GM18517 (cell line): Measurements from ENCODE around the gene TSEN2.
"Not testable (repeated sequence)": the region's sequence is repeated elsewhere in the genome, so short reads cannot be mapped to it uniquely, and the experiment has no call there.

ENCODE experiments used
- ATAC-seq: cut with Tn5 transposase; IDR thresholded peaks from one replicate; pipeline ENCODE4 v1.9.1; 2021; ENCODE audit warnings: mild to moderate bottlenecking, moderate library complexity; ENCODE audit not compliant: unreplicated experiment

Gene TSEN2

DNA sequence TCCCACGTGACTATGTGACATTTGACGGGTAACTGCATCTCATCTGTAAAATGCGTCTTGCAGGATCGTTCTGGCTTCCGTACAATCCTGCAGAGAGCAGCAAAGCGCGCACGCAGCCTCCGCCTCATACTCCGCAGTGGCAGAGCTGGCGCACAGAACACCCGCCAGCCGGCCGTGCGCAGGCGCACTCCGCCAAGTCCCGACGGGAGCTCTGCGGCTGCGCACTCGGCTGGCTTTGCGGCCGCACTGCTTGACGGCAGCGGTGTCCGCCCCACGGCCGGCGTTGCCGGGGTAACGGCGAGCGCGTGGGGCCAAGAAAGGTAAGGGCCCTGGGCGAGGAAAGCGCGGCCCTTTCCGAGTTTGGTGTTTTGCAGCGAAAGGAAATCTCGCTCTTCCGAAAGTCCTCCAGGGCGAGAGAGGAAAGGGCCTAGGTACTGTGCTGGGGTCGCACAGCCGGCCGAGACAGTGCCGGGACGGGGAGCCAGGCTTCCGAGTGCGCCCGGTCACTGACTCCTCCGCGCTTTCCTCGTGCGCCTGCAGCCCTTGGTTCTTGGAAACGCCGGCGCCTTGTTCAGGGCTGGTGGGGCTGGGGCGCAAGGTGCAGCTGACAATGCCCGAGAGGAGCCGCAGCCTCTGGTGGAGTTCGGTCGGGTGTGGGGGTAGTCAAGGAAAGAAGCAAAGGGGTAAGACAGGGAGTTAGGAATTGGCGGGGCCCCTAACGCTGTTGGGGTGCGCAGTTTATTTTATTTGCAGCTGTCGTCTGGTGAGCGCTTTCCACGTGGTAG, at the start of gene TSEN2:
TSEN2 (plus strand) TSS at position 283 of the 785 bp plus-strand sequence. CDS start 5,321 bp downstream, outside the sequence.
- ATAC-seq, result peak; percentile 94

DNA sequence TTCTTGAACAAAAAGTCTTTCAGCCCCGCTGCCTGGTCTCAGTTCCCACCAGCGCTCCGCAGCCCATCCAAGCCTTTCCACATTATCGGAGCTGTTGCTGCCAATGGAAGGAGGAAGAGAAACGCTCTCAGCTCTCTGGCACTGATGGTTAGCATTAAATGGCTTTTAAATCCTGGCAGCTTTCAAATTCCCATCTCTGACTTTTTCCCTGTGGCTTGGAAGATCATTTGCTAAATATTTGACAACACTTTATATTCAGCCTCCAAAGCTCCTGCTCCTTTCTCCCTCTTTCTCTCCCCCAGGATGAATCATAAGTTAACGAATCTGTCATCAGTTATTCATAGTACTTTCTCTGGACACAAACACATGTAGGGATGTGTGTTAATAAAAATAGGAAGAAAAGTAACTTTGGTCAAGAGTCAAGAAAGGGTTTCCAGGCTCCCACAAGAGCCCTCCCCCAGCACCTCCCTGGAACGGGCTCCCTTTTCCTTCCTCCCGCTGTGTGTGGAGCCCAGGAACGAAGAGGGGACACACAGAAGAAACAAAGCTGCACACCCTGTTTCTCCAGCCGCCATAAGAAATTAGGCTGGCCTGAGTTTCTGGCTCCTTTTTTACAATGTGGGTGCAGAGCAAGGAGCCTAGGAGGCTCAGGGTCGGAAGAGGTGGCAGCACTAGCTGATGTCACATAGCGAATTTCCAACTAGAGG, 47.6 kb upstream of the TSEN2 start:
- ATAC-seq, result no peak

DNA sequence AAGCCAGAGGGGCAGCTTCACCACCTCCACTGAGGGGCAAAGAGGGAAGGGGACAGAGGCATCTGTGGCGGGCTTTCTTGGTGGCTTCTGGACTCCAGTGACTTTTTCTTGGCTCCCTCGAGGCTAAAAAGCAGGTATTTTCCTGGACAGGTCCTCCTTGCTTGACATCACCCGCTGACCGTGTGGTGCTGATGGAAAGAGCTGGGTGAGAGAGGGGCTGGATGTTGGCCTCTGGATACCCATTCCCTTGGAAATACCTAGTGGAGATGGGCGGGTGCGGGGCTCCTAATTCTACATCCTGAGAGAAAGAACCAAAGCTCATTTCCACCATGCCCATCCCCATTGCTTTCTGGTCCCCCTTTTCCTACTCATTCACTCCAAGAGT, 47.1 kb upstream of the TSEN2 start:
- no peak for ATAC-seq

DNA sequence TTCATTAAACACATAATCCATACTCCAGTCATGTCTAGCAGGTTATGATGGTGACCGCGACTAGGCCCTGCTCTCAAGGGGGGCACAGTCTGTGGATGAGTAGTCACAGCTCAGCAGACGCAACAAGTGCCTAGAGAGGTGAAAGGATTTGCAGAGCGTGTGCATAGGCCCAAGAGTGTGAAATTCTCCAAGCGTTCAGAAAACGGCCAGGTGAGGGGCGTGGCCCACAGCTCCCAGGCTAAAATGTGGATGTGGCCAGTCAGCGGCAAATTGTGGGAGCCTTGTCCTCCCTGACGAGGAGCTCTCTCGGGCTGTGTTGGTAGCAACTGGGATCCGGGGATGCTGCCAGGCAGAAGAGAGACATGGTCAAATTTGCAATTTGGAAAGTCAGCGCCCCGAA, 46.4 kb upstream of the TSEN2 start:
- no peak for ATAC-seq

DNA sequence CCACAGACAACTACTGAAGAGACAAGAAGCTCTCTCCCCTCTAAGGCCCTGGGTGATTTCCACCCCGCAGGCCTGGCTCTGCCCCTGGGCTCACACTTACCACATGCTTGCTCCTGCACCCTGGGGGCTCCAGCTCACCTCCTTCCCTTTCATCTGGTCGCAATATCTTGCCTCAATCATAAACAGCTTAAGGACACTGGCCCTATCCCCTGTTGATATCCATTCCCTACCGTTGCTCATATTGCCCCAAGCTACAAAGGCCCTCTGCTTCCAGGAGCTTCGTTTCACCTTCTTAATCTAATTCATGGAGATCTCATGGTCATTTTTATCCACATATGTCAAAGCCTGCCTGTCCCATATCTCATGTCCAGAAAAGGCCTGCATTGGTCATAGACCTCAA, 46.0 kb upstream of the TSEN2 start:
- ATAC-seq, result no peak

DNA sequence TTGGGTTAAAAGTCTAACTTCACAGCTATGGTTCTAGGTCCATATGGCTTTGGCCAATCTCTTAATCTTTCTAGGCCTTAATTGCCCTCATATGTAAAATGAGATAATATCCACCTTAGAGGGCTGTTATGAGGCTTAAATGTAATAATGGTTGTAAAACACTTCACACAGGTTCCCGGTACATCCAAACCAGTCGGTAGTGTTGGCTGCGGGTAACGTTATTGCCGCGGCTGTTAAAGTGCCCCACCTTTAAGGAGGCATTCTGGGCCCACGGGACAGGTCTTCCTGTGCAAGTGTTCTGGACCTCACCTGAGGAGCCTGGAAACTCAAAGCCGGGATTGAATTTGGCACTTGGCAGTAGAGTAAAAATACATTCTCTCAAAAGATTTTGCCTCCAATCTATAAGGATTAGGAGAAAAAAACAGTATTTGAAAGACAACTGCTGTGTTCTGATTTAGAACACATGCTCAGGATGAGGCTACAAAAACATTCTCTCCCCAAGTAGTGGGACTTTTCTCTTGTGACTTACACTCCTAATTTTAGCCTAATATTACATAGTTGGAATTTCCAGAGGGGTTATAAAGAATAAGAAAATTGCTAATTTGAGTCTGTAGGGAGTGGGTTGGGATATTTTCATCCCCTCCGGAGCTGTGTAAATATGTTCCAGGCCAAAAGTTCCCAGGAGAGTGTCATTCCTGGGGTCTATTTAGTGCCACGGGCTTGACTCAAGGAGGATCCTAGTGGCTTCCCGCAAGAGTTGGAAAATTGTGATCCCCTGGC, 44.9 kb upstream of the TSEN2 start:
- ATAC-seq, result no peak

DNA sequence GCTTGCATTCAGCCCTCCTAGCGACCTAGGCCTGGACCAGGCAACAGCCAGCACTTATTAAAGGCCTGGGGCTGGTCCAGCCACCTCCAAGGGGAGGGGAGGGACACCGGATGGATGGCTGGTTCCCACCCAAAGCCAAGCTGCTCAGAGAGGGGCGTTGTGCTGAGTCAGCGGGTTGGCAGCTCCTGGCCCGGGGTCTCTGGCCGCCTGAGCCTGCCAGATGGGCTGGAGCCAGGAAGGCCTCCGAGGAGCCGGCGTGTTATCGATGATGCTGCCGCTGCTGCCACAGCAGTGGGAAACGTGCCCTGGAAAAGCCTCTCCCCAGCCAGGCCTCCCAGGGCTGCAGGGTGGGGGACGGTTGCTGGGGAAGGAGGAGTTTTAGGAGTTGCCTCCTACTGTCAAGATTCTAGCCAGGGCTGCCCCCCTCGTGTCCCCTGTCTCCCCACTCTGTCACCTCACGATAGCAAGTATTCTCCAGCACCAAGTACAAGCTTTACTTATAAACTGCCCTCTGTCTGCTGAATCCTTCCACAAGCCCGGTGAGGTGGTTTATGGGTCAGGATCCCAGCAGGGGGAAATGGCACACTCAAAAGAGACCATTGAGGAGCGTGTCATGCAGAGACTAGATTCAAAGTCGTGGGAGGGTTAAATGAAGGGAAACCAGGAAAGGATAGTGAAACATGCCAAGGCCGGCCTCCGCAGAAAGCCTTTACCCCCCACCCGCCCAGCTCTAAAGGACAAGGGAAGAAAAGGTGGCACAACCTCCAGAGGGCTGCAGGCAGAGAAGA, 43.2 kb upstream of the TSEN2 start:
- no peak for ATAC-seq

DNA sequence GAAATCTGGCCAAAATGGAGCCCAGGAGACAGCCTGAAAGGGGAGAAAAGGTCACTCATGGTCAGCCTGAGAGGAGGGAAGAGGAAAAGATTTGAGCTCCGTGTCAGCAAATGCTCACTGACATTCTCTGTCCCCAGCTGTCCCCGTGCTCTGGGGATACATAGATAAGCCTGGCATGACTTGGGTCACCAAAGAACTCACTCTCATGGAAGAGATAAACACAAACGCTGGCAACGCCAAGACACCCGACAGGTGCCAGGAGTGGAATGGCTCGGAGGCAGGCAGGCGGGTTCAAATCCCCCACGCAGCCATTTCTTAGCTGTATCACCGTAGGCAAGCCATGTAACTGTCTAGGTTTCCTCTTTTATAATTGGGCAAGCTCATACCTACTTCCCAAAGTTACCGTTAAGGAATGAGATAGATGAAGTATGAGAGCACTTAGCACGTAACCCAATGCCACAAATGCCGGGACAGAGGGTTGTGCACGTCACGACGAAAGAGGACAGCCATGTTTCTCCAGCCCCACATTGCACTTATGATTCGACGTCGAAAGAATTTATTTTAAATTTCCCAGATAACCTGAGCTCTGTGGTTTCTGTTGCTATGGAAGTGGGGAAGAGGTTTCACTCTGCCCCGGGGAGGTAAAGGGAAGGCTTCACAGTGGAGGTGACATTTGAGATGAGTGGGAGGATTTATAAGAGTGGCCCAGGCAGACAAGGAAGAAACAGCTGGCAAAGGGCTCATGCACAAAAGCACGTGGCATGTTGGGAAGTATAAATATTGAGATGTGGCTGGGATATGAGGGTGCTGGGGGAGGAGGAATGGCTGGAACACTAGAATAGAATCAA, 41.4 kb upstream of the TSEN2 start:
- no peak for ATAC-seq

DNA sequence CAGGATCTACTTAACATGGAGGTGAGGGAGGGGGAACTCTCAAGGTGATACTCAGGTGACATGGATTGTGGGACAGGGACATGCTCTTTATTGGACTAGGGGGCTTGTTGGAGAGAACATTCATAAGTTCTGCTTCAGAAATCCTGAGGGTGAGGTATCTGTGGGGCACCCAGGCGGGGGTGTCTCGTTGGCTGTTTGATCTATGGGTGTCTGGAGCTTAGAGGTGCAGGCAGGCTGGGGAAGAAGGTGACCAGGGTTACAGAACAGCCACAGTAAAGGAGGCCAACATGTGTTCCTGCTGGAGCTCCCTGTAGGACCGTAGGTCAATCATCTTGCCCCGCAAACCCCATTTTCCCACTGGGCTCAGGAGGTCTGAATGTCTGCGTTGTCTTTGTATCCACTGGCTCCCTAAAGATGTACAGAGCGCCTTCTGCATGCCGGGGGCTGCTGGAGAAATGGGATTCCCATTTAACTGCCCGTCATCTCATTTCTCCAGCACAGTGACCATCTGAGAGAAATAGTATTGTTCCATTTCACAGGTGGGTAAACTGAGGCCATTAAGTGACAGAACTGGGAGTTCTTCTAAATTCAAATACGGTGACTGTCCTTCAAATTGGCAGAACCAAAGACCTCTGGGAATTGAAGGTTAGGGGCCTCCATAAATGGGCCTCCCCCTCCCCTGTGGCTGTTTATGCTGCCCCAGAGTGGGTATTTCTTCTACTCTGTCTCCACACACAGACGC, 40.3 kb upstream of the TSEN2 start:
- ATAC-seq, result no peak

DNA sequence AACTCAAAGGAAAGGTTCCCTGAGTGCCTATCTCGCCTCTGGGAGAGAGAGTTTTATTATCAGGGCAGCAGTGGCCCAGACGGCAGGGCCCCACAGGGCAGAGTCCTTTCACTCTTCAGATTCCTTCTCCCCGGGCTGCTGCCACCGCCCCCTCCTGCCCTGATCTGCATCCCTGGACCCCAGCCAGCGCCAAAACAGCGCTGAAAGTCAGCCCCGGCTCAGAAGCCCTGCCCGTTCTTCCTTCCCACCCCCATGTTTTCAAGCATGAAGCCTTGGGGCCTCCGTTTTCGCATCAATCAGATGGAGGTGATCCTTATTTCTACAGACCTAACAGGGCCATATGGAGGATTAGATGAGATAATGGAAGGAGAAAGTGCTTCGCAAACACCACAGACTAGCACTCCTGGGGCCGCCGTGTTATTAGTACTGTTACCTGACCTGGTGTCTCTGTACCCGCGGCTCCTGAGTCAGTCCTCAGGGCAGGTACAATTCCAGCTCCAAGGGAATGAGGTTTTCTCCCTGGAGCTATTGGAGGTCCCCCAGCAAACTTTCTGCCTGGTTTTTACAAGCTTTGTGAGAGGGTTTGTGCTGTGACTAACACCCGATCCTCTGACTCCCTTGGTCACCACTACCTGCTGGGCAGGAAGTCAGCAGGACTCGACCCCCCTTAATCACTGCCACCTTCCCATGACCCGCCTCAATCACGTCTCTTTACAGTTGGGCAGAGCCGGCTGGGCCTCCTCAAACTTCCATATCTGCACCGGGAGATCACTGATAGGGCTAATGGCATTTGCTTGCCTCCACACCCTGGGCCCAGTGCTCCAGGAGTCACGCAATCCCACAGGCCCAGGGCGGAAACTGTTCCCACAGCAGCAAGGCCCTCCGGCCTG, 39.5 kb upstream of the TSEN2 start:
- ATAC-seq, result no peak

DNA sequence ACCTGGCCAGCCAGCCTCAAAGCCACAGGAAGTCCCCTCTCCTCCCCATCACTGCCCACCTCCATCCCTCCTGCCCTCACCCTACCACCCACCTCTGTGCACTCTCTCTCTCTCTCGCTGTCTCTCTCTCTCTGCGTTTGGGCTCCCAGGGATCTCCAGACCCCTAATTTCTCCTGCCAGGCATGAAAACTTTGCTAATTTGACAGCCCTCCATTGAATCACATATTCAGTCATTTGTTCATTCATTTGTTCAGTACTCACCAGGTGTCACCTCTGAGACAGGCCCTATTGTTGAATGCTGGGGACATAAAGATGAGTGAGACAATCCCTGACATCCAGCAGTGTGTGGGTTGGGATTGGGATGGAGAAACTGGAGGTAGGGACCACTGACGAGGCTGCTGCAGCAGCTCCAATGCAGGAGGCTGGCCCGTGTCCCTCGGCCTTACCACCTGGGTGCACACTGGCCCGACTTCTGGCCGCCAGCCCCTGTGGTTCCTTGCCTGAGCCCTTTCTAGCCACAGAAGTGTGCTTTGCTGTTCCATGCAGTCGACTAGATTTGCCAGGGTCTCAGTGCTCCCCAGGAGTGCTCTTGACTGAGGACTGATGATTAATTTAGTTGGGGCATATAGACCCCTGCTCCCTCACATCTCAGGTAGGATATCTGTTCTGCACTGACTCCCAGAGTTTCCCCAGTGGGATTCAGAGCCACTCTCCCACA, 38.6 kb upstream of the TSEN2 start:
- no peak for ATAC-seq

DNA sequence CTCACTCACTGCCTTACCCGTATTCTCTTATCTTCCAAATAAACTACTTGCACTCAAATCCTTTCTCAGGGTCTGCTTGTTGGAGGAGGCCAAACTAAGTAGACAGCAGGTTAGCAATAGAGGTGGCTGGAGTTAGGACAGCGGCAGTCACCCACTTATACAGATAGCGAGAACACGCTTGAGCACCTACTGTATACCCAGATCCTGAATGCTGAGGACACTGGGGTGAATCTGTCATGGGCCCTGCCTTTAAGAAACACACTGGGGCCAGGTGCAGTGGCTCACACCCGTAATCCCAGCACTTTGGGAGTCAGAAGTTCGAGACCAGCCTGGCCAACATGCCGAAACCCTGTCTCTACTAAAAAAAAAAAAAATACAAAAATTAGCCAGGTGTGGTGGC, 38.0 kb upstream of the TSEN2 start:
- no peak for ATAC-seq

DNA sequence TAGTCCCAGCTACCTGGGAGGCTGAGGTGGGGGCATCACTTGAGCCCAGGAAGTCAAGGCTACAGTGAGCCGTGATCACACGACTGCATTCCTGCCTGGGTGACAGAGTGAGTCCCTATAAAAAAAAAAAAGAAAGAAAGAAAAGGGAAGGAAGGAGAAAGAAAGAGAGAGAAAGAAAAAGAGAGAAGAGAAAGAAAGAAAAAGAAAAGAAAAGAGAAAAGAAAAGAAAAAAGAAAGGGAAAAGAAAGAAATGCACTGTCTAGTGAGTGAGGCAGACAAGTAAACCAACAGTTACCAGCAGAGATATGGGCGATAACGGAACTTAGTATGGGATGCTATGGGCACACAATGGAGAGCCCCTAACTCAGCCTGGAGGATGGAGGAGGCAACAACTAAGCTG, 37.2 kb upstream of the TSEN2 start:
- ATAC-seq, result no peak

DNA sequence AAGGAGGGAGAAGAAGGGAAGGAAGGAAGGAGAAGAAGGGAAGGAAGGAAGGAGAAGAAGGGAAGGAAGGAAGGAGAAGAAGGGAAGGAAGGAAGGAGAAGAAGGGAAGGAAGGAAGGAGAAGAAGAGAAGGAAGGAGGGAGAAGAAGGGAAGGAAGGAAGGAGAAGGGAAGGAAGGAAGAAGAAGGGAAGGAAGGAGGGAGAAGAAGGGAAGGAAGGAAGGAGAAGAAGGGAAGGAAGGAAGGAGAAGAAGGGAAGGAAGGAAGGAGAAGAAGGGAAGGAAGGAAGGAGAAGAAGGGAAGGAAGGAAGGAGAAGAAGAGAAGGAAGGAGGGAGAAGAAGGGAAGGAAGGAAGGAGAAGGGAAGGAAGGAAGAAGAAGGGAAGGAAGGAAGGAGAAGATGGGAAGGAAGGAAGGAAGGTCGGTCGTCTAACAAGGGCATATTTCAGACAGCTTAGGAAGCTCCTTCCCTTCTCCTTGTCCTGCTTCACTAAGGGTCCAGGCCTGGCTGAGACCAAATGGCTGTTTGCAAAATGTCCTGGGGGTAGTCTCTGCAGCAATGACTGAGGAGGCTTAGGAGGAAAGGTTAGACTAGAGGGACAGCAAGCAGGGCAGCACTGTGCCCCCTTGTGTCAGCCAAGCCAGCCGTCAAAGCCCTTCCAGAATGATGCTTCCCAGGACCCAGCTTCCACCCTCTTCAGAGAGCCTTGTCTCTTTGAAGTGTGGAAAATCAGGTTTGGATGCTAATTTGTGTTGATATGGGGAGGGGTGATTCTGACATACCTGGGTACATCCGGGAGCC, 35.7 kb upstream of the TSEN2 start:
- ATAC-seq, result not testable (repeated sequence)

DNA sequence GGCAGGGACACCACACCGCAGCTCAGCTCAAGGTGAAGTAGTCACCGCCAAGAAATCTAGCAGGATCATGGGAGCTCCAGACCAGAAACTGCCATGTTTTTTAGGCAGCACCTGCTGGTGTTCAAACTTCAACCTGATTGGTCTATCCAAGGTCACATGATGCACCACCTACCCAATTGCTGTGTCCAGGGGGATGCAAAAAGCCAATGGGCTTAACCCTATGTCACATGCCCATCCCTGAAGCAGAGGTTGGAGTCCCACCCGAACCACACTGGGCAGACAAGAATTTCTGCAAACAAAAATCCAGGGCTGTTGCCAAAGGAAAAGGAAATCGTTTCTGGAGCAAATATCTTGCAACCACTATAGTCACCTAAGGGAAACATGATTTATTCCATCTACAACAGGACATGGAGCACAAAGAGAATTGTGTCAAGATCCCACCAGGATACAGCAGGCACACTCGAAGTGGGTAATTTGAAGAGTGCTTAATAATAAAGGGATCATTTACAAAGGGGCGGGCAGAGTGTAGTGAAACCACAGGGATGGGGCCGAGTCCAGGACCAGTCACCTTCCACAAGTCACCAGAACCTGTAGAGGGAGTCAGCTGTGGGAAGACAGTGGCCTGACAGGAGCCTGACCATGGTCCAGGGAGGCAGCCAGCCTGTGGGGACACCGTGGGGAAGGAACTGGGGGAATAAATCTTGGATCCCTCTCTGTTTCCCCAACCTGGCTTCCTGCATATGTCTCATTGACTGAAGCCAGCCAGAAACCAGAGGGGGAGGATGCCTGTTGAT, 34.2 kb upstream of the TSEN2 start:
- no peak for ATAC-seq

DNA sequence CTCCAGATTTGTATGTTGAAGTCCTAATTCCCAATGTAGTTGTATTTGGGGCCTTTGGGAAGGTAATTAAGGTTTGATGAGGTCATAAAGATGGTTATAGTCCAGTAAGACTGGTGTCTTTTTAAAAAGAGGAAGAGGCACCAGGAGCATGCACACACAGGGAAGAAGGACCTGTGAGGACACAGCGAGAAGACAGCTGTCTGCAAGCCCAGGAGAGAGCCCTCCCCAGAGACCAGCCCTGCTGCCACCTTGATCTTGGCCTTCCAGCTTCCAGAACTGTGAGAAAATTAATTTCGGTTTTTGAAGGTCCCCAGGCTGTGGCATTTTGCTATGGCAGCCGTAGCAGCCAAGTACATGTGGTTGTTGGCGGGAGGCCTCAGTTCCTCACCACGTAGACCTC, 32.8 kb upstream of the TSEN2 start:
- ATAC-seq, result no peak
